ENCODE results near the gene SURF1. TPM values are rescaled to one million over a fixed set of nuclear protein-coding genes. Genes with fewer than 3 reads are reported as not detected.
"Not testable (repeated sequence)": the region's sequence is repeated elsewhere in the genome, so short reads cannot be mapped to it uniquely, and the experiment has no call there.

The SURF1 gene
- total RNA-seq, 1 donor from 2014 or later: 42.9 TPM

DNA sequence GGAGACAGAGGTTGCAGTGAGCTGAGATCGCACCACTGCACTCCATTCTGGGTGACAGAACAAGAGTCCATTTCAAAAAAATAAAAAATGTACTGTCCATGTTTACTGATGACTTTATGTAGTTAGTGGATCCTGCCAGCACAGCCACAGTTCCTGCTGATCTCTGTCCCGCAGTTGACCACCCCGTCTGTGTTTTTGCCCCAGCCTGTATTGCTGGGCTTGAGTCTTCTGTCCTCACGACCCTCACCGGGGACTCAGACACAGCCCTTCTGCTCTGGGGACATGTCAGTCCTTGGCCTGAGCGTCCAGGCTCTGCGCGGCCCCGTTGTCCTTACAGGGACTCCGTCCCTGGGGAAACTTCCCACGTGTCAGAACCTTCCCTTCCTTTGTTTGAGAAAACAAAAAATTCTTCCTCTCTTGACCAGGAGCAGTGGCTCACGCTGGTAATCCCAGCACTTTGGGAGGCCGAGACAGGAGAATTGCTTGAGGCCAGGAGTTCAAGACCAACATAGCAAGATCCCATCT lies 34.8 kb downstream of the SURF1 start:
- H3K36me3 Mint-ChIP-seq (ENCODE audit: insufficient read depth): no peaks in the 10 kb centered on the region
- no peak for DNase-seq (ENCODE audit: low spot score, unreplicated experiment)
- peaks cover 5% of the 10 kb centered on the region for H3K9me3 Mint-ChIP-seq (ENCODE audit: low read depth)
- TF ChIP-seq, protein P1, sequence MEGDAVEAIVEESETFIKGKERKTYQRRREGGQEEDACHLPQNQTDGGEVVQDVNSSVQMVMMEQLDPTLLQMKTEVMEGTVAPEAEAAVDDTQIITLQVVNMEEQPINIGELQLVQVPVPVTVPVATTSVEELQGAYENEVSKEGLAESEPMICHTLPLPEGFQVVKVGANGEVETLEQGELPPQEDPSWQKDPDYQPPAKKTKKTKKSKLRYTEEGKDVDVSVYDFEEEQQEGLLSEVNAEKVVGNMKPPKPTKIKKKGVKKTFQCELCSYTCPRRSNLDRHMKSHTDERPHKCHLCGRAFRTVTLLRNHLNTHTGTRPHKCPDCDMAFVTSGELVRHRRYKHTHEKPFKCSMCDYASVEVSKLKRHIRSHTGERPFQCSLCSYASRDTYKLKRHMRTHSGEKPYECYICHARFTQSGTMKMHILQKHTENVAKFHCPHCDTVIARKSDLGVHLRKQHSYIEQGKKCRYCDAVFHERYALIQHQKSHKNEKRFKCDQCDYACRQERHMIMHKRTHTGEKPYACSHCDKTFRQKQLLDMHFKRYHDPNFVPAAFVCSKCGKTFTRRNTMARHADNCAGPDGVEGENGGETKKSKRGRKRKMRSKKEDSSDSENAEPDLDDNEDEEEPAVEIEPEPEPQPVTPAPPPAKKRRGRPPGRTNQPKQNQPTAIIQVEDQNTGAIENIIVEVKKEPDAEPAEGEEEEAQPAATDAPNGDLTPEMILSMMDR (IDR thresholded peaks at IDR 0.05; ENCODE audit: unreplicated experiment): no peak
- peaks cover 6% of the 10 kb centered on the region for H3K27me3 Mint-ChIP-seq
- no peak overlapping the region for H3K4me3 Mint-ChIP-seq (ENCODE audit: low read depth)
- no peaks in the 10 kb centered on the region for H3K4me1 Mint-ChIP-seq (ENCODE audit: low read depth)
- H3K27ac Mint-ChIP-seq: no peak overlapping the region

- H3K4me3 Mint-ChIP-seq (ENCODE audit: low read depth): no peak overlapping the region
- peaks cover 6% of the 10 kb centered on the region for H3K27me3 Mint-ChIP-seq
- no peaks in the 10 kb centered on the region for H3K4me1 Mint-ChIP-seq (ENCODE audit: low read depth)
- no peak for DNase-seq (ENCODE audit: low spot score, unreplicated experiment)
- H3K36me3 Mint-ChIP-seq (ENCODE audit: insufficient read depth): no peaks in the 10 kb centered on the region
- no peak overlapping the region for H3K27ac Mint-ChIP-seq
- H3K9me3 Mint-ChIP-seq (ENCODE audit: low read depth): peaks cover 5% of the 10 kb centered on the region
- TF ChIP-seq, protein P1 (IDR thresholded peaks at IDR 0.05; ENCODE audit: unreplicated experiment): no peak
Observed at GRCh38 chr9:133320421-133320881, 35.8 kb downstream of the SURF1 start.

- DNase-seq (ENCODE audit: low spot score, unreplicated experiment); H3K4me1 Mint-ChIP-seq (ENCODE audit: low read depth); H3K4me3 Mint-ChIP-seq (ENCODE audit: low read depth); H3K27ac Mint-ChIP-seq; H3K9me3 Mint-ChIP-seq (ENCODE audit: low read depth); H3K36me3 Mint-ChIP-seq (ENCODE audit: insufficient read depth); H3K27me3 Mint-ChIP-seq: not testable (repeated sequence)
Observed at GRCh38 chr9:133317551-133317950, 38.7 kb downstream of the SURF1 start.

DNA sequence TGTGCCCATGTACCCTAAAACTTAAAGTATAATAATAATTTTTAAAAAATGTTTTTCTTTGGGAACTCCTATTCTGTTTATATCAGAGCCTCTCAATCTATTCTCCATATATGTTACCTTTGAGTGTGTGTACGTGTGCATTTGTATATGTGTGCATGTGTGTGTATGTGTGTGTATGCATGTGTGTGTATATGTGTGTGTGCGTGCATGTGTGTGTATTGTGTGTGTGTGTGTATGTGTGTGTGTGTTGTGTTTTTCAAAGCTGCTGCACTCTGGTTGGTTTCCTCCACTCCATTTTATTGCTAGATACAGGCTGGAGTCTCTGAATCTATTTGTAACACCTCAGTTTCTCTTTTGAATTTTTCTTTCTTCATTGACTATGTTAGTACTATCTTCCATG lies 40.3 kb downstream of the SURF1 start:
- H3K27me3 Mint-ChIP-seq: peaks cover 4% of the 10 kb centered on the region
- TF ChIP-seq, protein P1 (IDR thresholded peaks at IDR 0.05; ENCODE audit: unreplicated experiment): no peak
- no peaks in the 10 kb centered on the region for H3K9me3 Mint-ChIP-seq (ENCODE audit: low read depth)
- no peak for DNase-seq (ENCODE audit: low spot score, unreplicated experiment)
- no peak overlapping the region for H3K4me3 Mint-ChIP-seq (ENCODE audit: low read depth)
- H3K36me3 Mint-ChIP-seq (ENCODE audit: insufficient read depth): no peaks in the 10 kb centered on the region
- no peak overlapping the region for H3K27ac Mint-ChIP-seq
- H3K4me1 Mint-ChIP-seq (ENCODE audit: low read depth): no peaks in the 10 kb centered on the region

GRCh38 chr9:133309608-133310007 lies 46.7 kb downstream of the SURF1 start:
- TF ChIP-seq, protein P1 (IDR thresholded peaks at IDR 0.05; ENCODE audit: unreplicated experiment): no peak
- Mint-ChIP-seq H3K9me3 (ENCODE audit: low read depth) (peaks cover 8% of the 10 kb centered on the region), H3K4me1 (ENCODE audit: low read depth) (no peaks in the 10 kb centered on the region), H3K4me3 (ENCODE audit: low read depth) (no peak overlapping the region), H3K27ac (no peak overlapping the region), H3K36me3 (ENCODE audit: insufficient read depth) (no peaks in the 10 kb centered on the region), H3K27me3 (peaks cover 17% of the 10 kb centered on the region)
- DNase-seq (ENCODE audit: low spot score, unreplicated experiment): no peak

GRCh38 chr9:133307301-133307700 lies 49.0 kb downstream of the SURF1 start:
- peaks cover 8% of the 10 kb centered on the region for H3K9me3 Mint-ChIP-seq (ENCODE audit: low read depth)
- DNase-seq (ENCODE audit: low spot score, unreplicated experiment): no peak
- H3K27ac Mint-ChIP-seq: no peak overlapping the region
- H3K4me3 Mint-ChIP-seq (ENCODE audit: low read depth): no peak overlapping the region
- peaks cover 19% of the 10 kb centered on the region for H3K27me3 Mint-ChIP-seq
- H3K36me3 Mint-ChIP-seq (ENCODE audit: insufficient read depth): no peaks in the 10 kb centered on the region
- TF ChIP-seq, protein P1 (IDR thresholded peaks at IDR 0.05; ENCODE audit: unreplicated experiment): no peak
- no peaks in the 10 kb centered on the region for H3K4me1 Mint-ChIP-seq (ENCODE audit: low read depth)
